ENCODE results near the gene BTNL8.

GRCh38 chr5:180852495-180852894, 46.5 kb upstream of the BTNL8 start:
- TF ChIP-seq ZFP3 (CRISPR knock-in tag; IDR thresholded peaks at IDR 0.05) (no peak), ZFP30 (CRISPR knock-in tag; IDR thresholded peaks at IDR 0.05) (no peak), PATZ1 (CRISPR knock-in tag; IDR thresholded peaks at IDR 0.05; ENCODE audit: borderline replicate concordance) (no peak), CSDC2 (CRISPR knock-in tag; IDR thresholded peaks at IDR 0.05) (no peak), SNAI2 (CRISPR knock-in tag; IDR thresholded peaks at IDR 0.05) (no peak), ISL1 (CRISPR knock-in tag; IDR thresholded peaks at IDR 0.05) (no peak), ESRRG (CRISPR knock-in tag; IDR thresholded peaks at IDR 0.05) (no peak), PPARA (CRISPR knock-in tag; IDR thresholded peaks at IDR 0.05; ENCODE audit: borderline replicate concordance) (no peak), TOX (CRISPR knock-in tag; IDR thresholded peaks at IDR 0.05; ENCODE audit: borderline replicate concordance) (no peak), ARNTL (CRISPR knock-in tag; IDR thresholded peaks at IDR 0.05; ENCODE audit: borderline replicate concordance, low read depth) (no peak)

Measured in SK-N-SH treated with all-trans-retinoic acid at 6 μM for 48 hours (cell line).